Heart right ventricle (tissue), 16 donors: Measurements from ENCODE around the gene FRZB. TPM values are rescaled to one million over a fixed set of nuclear protein-coding genes. Genes with fewer than 3 reads are reported as not detected.

ENCODE experiments used
- ATAC-seq, 8 donors: fragments of 200-7000 bp; cut with Tn5 transposase; one replicate each; pipeline ENCODE4 v1.9.1; 2020; ENCODE audit warnings: mild to moderate bottlenecking in 8 of 8, moderate library complexity in 8 of 8, moderate number of reproducible peaks in 1 of 8
- DNase-seq, 2 donors: peaks; one replicate each; pipeline ENCODE4 v3.0.0-alpha.2; 2020
- H3K27ac ChIP-seq, 10 donors: fragments of 200-600 bp; sonication (generic) in 2 of 10; one replicate each; pipeline versions ENCODE4 v1.5.0 to v1.8.0; 2020 to 2022; ENCODE audit warnings: mild to moderate bottlenecking in 3 of 10
- H3K27me3 ChIP-seq, 7 donors: fragments of 200-600 bp; one replicate each; pipeline ENCODE4 v1.8.0; 2021 to 2022; ENCODE audit warnings: mild to moderate bottlenecking in 2 of 7
- H3K36me3 ChIP-seq, 9 donors: fragments of 200-600 bp; sonication (generic) in 1 of 9; one replicate each; pipeline versions ENCODE4 v1.5.0 to v1.8.0; 2020 to 2022; ENCODE audit warnings: mild to moderate bottlenecking in 2 of 9
- H3K4me1 ChIP-seq, 9 donors: fragments of 200-600 bp; sonication (generic) in 1 of 9; one replicate each; pipeline versions ENCODE4 v1.5.0 to v1.8.0; 2020 to 2022; ENCODE audit warnings: mild to moderate bottlenecking in 4 of 9
- H3K4me3 ChIP-seq, 10 donors: fragments of 200-600 bp; sonication (generic) in 2 of 10; one replicate each; pipeline versions ENCODE4 v1.5.0 to v1.8.0; 2020 to 2022; ENCODE audit warnings: mild to moderate bottlenecking in 7 of 10, moderate library complexity in 2 of 10
- H3K9me3 ChIP-seq, 11 donors: fragments of 200-600 bp in 10 of 11; sonication (generic) in 2 of 11; one replicate each; pipeline versions ENCODE4 v1.5.0 to v1.8.0; 2013 to 2022; ENCODE audit warnings: mild to moderate bottlenecking in 2 of 11, control low read depth in 1 of 11, moderate library complexity in 1 of 11
- CTCF ChIP-seq, 9 donors: fragments of 200-600 bp; sonication (generic) in 2 of 9; IDR thresholded peaks; one replicate each; pipeline versions ENCODE4 v1.5.0 to v1.8.0; 2021 to 2022; ENCODE audit warnings: antibody characterized with exemption in 9 of 9, mild to moderate bottlenecking in 5 of 9, moderate library complexity in 1 of 9
- WGBS, 2 donors: extraction: QIAGEN DNeasy Blood & Tissue Kit; methylation state at CpG; one replicate each; pipeline ENCODE4 v1.1.7; 2013; ENCODE audit warnings: inconsistent platforms in 1 of 2; 5-methylcytosine and 5-hydroxymethylcytosine counted together
- intact Hi-C, 10 donors: fragments of 100-400 bp; cut with DNase I; formaldehyde crosslinking; loops; one replicate each; pipeline versions ENCODE4 v1.11.1 to v1.14.2; 2022
- polyA plus RNA-seq, 2 donors: library from polyadenylated mRNA; stranded (reverse); fragments of 200-250 nt; gene quantifications; one replicate each; pipeline ENCODE4 v1.2.3, GENCODE V29; 2013
- total RNA-seq, 10 donors: library from RNA; stranded (reverse); fragmentation: NEBNext Ultra II Directional in 3 of 10; extraction: Animal tissue kit (Norgen Biotek cat#: 25700) in 3 of 10; gene quantifications; one replicate each; pipeline versions ENCODE4 v1.2.1 to v1.2.4, GENCODE V29; 2021 to 2023
- donor health status: Arrhythmogenic right ventricular cardiomyopathy.
- donor health status: ischemic (EF 13 %, LVEDD 7.1; RV severe dilation, severe dysfunction).
- donor health status: healthy with polysubstance abuse.
- donor health status: DM: no; HTN: yes; CAD: no.
- donor health status: DM: no; HTN: no; CAD: no.
- donor health status: ischemic (EF 25% LVEDD 6.9; RV normal size, moderate dysfunction).
- donor health status: ischemic (EF 25% LVEDD 5.7; RV mildly dilated, moderate dysfunction).
- donor health status: healthy.
- donor health status: DM: yes; HTN: yes; CAD: no.
- donor health status: Ischemic cardiomyopathy.
- donor health status: ischemic (EF 35%, LVEDD 5.7; RV mildly dilated, moderate dysfunction).
- donor health status: nonischemic (EF 11% LVEDD 7.7; RV severe dilation, severe dysfunction).
- donor health status: DM: yes; HTN: yes; CAD: no.
- donor health status: PGD.
- donor health status: ischemic (EF 29% LVEDD 5.4; RV normal size, mild dysfunction).
- donor health status: nonischemic (EF 23%, LVEDD 6.1; RV moderate dilation, normal function).

The FRZB gene
- total and polyA plus RNA-seq, 12 donors, result 0.85 to 5.7 (median 2.2) TPM

- Histone ChIP-seq H3K36me3 (no peaks in the 10 kb centered on the region), H3K4me1 (peaks cover 0 to 42% (median 12%) of the 10 kb centered on the region in 9 donors), H3K9me3 (no peaks in the 10 kb centered on the region), H3K4me3 (no peak overlapping the region), H3K27ac (peak overlapping the region in 1 of 10 donors; percentile 38), H3K27me3 (peaks cover 0 to 38% (median 6%) of the 10 kb centered on the region in 7 donors)
- intact Hi-C loops, result loop anchor here in 1 of 10 donors (10.0 kb wide), 1 partner anchor 59 kb away; no protein-coding TSS in a partner anchor
- no peak for TF ChIP-seq CTCF (IDR thresholded peaks at IDR 0.05)
- ATAC-seq, result no peak
- DNase-seq, result no peak
Measured at GRCh38 chr2:182863642-182864041, 2.8 kb downstream of the FRZB start.

DNA sequence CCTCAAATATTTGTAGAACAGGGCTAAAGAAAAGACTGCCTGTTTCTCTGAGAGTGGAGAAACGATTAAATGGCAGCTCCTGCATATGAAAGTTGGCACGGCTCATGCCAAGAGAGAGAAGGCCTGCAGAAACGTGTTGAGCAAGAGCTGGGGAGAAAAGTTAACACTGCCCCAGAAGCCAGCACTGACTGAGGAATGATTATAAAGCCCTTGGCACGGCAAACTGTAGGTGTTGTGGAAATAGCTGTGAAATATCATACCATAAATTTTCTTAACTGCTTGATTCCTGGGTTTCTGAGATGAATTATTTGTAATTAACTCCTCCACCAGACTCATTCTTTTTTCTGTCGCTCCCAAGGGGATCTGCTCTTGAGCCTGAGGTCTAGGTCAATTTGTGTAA, 4.3 kb downstream of the FRZB start:
- H3K27ac ChIP-seq, result peak overlapping the region in 4 of 10 donors; percentile 5 to 38 (median 26)
- ATAC-seq (peak in 1 of 8 donors; percentile 50), DNase-seq (no peak)

GRCh38 chr2:182860858-182861257, 5.6 kb downstream of the FRZB start:
- Histone ChIP-seq H3K36me3 (no peaks in the 10 kb centered on the region), H3K4me1 (peaks cover 0 to 22% (median 0%) of the 10 kb centered on the region in 9 donors), H3K27ac (no peak overlapping the region), H3K27me3 (peaks cover 0 to 11% (median 0%) of the 10 kb centered on the region in 7 donors), H3K4me3 (no peak overlapping the region), H3K9me3 (peaks cover 0 to 19% (median 0%) of the 10 kb centered on the region in 11 donors)
- intact Hi-C loops, result loop anchor here in 1 of 10 donors (10.0 kb wide), 1 partner anchor 56 kb away; no protein-coding TSS in a partner anchor
- WGBS, 2 donors, result 93 to 96% methylated on average over 2 of the region's 2 CpGs
- DNase-seq (no peak), ATAC-seq (no peak)
- TF ChIP-seq CTCF (IDR thresholded peaks at IDR 0.05), result no peak

More for the DNA sequence above, 4.3 kb downstream of the FRZB start:
- TF ChIP-seq CTCF (IDR thresholded peaks at IDR 0.05), result no peak
- peaks cover 0 to 34% (median 8%) of the 10 kb centered on the region in 9 donors for H3K4me1 ChIP-seq
- H3K27me3 ChIP-seq, result peaks cover 0 to 23% (median 6%) of the 10 kb centered on the region in 7 donors
- H3K9me3 ChIP-seq, result peaks cover 0 to 11% (median 0%) of the 10 kb centered on the region in 11 donors
- intact Hi-C loops, result loop anchor here in 1 of 10 donors (10.0 kb wide), 1 partner anchor 57 kb away; no protein-coding TSS in a partner anchor
- H3K36me3 ChIP-seq, result no peaks in the 10 kb centered on the region
- H3K4me3 ChIP-seq, result no peak overlapping the region
- WGBS, 2 donors, result 61 to 70% methylated on average over 5 of the region's 5 CpGs

- TF ChIP-seq CTCF (IDR thresholded peaks at IDR 0.05), result no peak
- Histone ChIP-seq H3K27ac (no peak overlapping the region), H3K4me3 (no peak overlapping the region), H3K27me3 (no peaks in the 10 kb centered on the region), H3K9me3 (peaks cover 0 to 24% (median 0%) of the 10 kb centered on the region in 11 donors), H3K36me3 (no peaks in the 10 kb centered on the region), H3K4me1 (peaks cover 0 to 14% (median 0%) of the 10 kb centered on the region in 9 donors)
- 92 to 93% methylated on average over 3 of the region's 3 CpGs for WGBS, 2 donors
- ATAC-seq, result no peak
- DNase-seq, result no peak
- intact Hi-C loops, result loop anchor here in 1 of 10 donors (10.0 kb wide), 1 partner anchor 86 kb away; no protein-coding TSS in a partner anchor
Measured at GRCh38 chr2:182858671-182859070, 7.8 kb downstream of the FRZB start.
